ENCODE data around the gene SLC4A11.

GRCh38 chr20:3194617-3195280, 44.2 kb downstream of the SLC4A11 start:
- TF ChIP-seq, protein P1, sequence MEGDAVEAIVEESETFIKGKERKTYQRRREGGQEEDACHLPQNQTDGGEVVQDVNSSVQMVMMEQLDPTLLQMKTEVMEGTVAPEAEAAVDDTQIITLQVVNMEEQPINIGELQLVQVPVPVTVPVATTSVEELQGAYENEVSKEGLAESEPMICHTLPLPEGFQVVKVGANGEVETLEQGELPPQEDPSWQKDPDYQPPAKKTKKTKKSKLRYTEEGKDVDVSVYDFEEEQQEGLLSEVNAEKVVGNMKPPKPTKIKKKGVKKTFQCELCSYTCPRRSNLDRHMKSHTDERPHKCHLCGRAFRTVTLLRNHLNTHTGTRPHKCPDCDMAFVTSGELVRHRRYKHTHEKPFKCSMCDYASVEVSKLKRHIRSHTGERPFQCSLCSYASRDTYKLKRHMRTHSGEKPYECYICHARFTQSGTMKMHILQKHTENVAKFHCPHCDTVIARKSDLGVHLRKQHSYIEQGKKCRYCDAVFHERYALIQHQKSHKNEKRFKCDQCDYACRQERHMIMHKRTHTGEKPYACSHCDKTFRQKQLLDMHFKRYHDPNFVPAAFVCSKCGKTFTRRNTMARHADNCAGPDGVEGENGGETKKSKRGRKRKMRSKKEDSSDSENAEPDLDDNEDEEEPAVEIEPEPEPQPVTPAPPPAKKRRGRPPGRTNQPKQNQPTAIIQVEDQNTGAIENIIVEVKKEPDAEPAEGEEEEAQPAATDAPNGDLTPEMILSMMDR (IDR thresholded peaks at IDR 0.05; ENCODE audit: insufficient read depth, low read length), result no peak
- TF ChIP-seq, protein P2, sequence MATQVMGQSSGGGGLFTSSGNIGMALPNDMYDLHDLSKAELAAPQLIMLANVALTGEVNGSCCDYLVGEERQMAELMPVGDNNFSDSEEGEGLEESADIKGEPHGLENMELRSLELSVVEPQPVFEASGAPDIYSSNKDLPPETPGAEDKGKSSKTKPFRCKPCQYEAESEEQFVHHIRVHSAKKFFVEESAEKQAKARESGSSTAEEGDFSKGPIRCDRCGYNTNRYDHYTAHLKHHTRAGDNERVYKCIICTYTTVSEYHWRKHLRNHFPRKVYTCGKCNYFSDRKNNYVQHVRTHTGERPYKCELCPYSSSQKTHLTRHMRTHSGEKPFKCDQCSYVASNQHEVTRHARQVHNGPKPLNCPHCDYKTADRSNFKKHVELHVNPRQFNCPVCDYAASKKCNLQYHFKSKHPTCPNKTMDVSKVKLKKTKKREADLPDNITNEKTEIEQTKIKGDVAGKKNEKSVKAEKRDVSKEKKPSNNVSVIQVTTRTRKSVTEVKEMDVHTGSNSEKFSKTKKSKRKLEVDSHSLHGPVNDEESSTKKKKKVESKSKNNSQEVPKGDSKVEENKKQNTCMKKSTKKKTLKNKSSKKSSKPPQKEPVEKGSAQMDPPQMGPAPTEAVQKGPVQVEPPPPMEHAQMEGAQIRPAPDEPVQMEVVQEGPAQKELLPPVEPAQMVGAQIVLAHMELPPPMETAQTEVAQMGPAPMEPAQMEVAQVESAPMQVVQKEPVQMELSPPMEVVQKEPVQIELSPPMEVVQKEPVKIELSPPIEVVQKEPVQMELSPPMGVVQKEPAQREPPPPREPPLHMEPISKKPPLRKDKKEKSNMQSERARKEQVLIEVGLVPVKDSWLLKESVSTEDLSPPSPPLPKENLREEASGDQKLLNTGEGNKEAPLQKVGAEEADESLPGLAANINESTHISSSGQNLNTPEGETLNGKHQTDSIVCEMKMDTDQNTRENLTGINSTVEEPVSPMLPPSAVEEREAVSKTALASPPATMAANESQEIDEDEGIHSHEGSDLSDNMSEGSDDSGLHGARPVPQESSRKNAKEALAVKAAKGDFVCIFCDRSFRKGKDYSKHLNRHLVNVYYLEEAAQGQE (IDR thresholded peaks at IDR 0.05; ENCODE audit: insufficient replicate concordance, low read depth), result no peak
- TF ChIP-seq POLR2AphosphoS5 (IDR thresholded peaks at IDR 0.05; ENCODE audit: low read depth), result no peak
- TF ChIP-seq GABPA (IDR thresholded peaks at IDR 0.05; ENCODE audit: low read depth), result no peak
